GM06990 (cell line): ENCODE results near the gene SMPD1.

Experiments
- DNase-seq: peaks from one replicate; pipeline ENCODE4 v3.0.0-alpha.2; 2011; ENCODE audit not compliant: insufficient read length; ENCODE audit errors: extremely low read depth
- H3K27me3 ChIP-seq: replicated peaks from 2 replicates; pipeline ENCODE4 v1.6.0; 2011; ENCODE audit warnings: low read length; ENCODE audit not compliant: control insufficient read depth, insufficient read depth
- H3K36me3 ChIP-seq: 2 replicates; pipeline ENCODE4 v1.5.1; 2011; ENCODE audit warnings: low read length; ENCODE audit not compliant: control insufficient read depth, insufficient read depth
- H3K4me3 ChIP-seq: replicated peaks from 2 replicates; pipeline ENCODE4 v1.5.1; 2011; ENCODE audit warnings: low read depth, mild to moderate bottlenecking, control low read depth, low read length
- TF ChIP-seq, protein P1 (sequence below): IDR thresholded peaks from 2 replicates; pipeline ENCODE4 v1.5.1; 2011; ENCODE audit warnings: low read length, control low read depth, mild to moderate bottlenecking, inconsistent platforms; ENCODE audit not compliant: insufficient read depth, poor library complexity, severe bottlenecking

Gene SMPD1

GRCh38 chr11:6404342-6405051, 14.2 kb downstream of the SMPD1 start:
- no peaks in the 10 kb centered on the region for H3K27me3 ChIP-seq
- no peak for DNase-seq
- H3K36me3 ChIP-seq, result no peaks in the 10 kb centered on the region
- TF ChIP-seq, protein P1, sequence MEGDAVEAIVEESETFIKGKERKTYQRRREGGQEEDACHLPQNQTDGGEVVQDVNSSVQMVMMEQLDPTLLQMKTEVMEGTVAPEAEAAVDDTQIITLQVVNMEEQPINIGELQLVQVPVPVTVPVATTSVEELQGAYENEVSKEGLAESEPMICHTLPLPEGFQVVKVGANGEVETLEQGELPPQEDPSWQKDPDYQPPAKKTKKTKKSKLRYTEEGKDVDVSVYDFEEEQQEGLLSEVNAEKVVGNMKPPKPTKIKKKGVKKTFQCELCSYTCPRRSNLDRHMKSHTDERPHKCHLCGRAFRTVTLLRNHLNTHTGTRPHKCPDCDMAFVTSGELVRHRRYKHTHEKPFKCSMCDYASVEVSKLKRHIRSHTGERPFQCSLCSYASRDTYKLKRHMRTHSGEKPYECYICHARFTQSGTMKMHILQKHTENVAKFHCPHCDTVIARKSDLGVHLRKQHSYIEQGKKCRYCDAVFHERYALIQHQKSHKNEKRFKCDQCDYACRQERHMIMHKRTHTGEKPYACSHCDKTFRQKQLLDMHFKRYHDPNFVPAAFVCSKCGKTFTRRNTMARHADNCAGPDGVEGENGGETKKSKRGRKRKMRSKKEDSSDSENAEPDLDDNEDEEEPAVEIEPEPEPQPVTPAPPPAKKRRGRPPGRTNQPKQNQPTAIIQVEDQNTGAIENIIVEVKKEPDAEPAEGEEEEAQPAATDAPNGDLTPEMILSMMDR, result no peak
- no peak overlapping the region for H3K4me3 ChIP-seq

GRCh38 chr11:6405052-6405667, 14.9 kb downstream of the SMPD1 start:
- no peak for DNase-seq
- Histone ChIP-seq H3K36me3 (no peaks in the 10 kb centered on the region), H3K27me3 (no peaks in the 10 kb centered on the region), H3K4me3 (no peak overlapping the region)
- TF ChIP-seq, protein P1, result no peak

DNA sequence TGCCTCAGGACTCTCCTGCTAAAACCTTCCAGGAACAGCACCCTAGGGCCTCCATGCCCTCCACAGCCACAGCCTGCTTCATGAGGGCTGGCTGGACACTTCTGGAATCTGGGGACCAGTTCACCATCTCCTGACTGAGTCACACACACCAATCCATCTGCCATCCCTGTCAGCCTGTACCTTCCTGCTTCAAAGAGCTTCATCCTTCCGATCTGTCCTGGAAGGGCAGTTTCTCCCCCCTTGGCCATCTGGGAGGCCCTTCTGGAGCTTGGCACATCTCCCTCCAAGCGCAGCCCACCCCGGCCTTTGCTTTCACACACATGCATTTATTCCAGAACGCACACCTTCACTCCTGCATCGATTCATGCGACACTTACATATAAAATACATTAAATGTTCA, 15.6 kb downstream of the SMPD1 start:
- H3K36me3 ChIP-seq, result no peaks in the 10 kb centered on the region
- H3K4me3 ChIP-seq, result no peak overlapping the region
- H3K27me3 ChIP-seq, result no peaks in the 10 kb centered on the region
- TF ChIP-seq, protein P1, result no peak
- no peak for DNase-seq

DNA sequence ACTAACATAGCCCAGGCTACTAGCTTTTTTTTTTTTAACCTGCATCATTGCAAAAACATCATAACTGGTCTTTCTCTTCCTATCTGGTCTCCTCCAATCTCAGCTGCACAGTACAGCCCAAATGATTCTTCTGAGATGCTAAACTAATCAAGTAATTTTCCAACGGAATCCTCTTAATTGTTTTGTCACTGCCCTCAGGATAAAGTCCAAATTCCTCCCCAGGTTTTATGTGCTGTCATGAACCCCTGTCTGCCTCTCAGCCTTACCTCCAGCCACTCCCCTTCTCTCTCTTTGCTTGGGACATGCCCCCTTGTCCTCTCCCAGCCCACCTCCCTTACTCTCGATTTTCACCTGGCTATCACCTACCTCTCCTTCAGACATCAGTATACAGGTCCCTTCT, 16.1 kb downstream of the SMPD1 start:
- DNase-seq, result no peak
- no peaks in the 10 kb centered on the region for H3K36me3 ChIP-seq
- TF ChIP-seq, protein P1, result no peak
- no peak overlapping the region for H3K4me3 ChIP-seq
- H3K27me3 ChIP-seq, result no peaks in the 10 kb centered on the region

DNA sequence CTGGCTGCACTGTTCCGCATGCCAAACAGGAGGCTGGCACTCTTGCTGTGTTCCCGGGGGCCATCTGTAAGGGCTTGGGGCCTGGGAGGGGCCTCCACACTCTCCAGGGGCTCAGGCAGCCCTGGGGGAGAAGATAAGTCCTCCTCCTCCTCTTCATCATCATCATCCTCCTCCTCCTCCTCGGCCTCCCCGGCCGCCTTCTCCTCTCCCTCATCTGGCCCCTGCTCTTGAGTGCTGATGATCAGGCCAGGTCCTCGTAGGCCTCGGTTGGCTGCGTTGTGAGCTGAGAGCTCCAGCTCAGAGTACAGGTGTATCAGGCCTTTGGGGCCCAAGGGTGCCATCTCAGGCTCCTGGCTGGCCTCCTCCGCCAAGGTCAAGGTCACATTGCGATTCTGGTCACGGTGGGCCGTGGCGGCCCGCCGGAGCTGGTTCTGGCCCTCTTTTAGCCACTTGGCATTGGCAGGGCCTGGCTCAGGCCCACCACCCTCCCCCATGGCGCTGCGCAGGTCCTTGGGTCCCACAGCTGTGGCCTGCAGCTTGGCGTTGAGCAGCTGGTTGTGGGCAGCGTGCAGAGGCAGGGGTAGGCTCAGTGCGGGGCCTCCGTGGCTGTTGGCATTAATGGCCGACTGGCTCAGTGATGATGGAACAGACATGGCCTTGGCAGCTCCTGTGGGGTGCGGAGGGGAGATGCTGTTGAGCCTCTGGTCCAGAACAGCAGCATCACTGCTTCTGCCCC, 20.6 kb downstream of the SMPD1 start:
- TF ChIP-seq, protein P1, result no peak
- no peaks in the 10 kb centered on the region; the same call in 1 of the 2 replicates for H3K27me3 ChIP-seq
- H3K4me3 ChIP-seq, result no peak overlapping the region
- no peaks in the 10 kb centered on the region for H3K36me3 ChIP-seq
- DNase-seq, result no peak
